ENCODE results near the gene SLIT1. TPM values are rescaled to one million over a fixed set of nuclear protein-coding genes. Genes with fewer than 3 reads are reported as not detected.

Gene SLIT1
- total RNA-seq, 2 donors from 2014 or later, result 0.14 to 0.35 TPM

DNA sequence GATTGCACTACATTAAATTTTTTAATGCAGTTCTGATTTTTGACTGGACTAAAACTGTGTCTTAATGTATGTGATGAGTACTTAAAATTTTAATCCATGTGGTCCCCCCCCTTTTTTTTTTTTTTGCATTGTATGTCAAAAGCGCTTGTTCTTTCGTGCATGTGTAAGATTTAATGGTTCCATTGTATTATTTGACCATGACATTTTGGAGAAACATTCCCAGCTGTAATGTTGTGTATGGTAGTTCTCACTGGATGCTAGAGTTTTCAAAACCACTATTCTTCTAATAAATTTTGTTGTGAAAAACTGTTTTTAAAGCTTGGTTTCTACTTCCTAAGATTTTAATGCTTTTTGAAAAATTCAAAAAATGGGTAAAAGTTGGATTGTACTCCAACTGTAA, 221.6 kb downstream of the SLIT1 start:
- Histone ChIP-seq H3K27ac (no peak overlapping the region), H3K4me3 (no peak overlapping the region), H3K36me3 (no peaks in the 10 kb centered on the region), H3K9me3 (no peaks in the 10 kb centered on the region), H3K4me1 (ENCODE audit: control insufficient read depth in 1 of 2, low read depth in 2 of 2) (peaks cover 4 to 10% of the 10 kb centered on the region in 2 donors), H3K27me3 (replicated peaks; ENCODE audit: insufficient read depth) (no peaks in the 10 kb centered on the region)
- TF ChIP-seq CTCF (IDR thresholded peaks at IDR 0.05), result no peak
- ATAC-seq (ENCODE audit: insufficient number of reproducible peaks, low FRiP score, low read depth) (no peak), DNase-seq (ENCODE audit: low spot score) (no peak)

DNA sequence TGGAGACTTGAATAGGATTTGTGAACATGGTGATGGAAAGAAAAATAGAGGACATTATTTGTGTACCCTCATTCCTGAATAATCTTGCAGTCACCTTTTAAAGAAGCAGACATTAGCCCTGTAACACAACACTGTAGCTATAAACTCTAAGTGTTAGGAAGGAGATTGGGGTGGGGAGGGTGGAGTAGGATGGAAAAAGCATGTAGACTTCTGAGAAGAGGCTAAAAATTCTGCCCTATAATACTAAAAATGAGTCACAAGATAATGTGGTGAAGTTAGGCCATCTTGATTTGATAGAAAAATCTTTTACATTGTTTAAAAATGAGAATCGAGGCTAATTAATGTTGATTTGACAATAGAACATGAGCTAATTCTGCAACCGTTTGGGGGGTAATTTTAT, 224.9 kb downstream of the SLIT1 start:
- ATAC-seq (ENCODE audit: insufficient number of reproducible peaks, low FRiP score, low read depth), result no peak
- no peak for TF ChIP-seq CTCF (IDR thresholded peaks at IDR 0.05)

GRCh38 chr10:96959733-96960132, 226.0 kb downstream of the SLIT1 start:
- Histone ChIP-seq H3K4me3 (no peak overlapping the region), H3K27me3 (replicated peaks; ENCODE audit: insufficient read depth) (no peaks in the 10 kb centered on the region), H3K27ac (no peak overlapping the region), H3K36me3 (no peaks in the 10 kb centered on the region), H3K9me3 (no peaks in the 10 kb centered on the region), H3K4me1 (ENCODE audit: control insufficient read depth in 1 of 2, low read depth in 2 of 2) (peaks cover 4 to 10% of the 10 kb centered on the region in 2 donors)
- DNase-seq (ENCODE audit: low spot score), result no peak
- no peak for TF ChIP-seq CTCF (IDR thresholded peaks at IDR 0.05)
- ATAC-seq (ENCODE audit: insufficient number of reproducible peaks, low FRiP score, low read depth), result no peak

More for the DNA sequence above, 224.9 kb downstream of the SLIT1 start:
- Histone ChIP-seq H3K4me3 (no peak overlapping the region), H3K9me3 (no peaks in the 10 kb centered on the region), H3K4me1 (ENCODE audit: control insufficient read depth in 1 of 2, low read depth in 2 of 2) (peaks cover 4 to 10% of the 10 kb centered on the region in 2 donors), H3K36me3 (no peaks in the 10 kb centered on the region), H3K27ac (no peak overlapping the region), H3K27me3 (replicated peaks; ENCODE audit: insufficient read depth) (no peaks in the 10 kb centered on the region)
- no peak for DNase-seq (ENCODE audit: low spot score)

GRCh38 chr10:96958071-96958470, 227.7 kb downstream of the SLIT1 start:
- no peaks in the 10 kb centered on the region for H3K36me3 ChIP-seq
- ATAC-seq (ENCODE audit: insufficient number of reproducible peaks, low FRiP score, low read depth), result no peak
- H3K9me3 ChIP-seq, result no peaks in the 10 kb centered on the region
- no peak overlapping the region for H3K27ac ChIP-seq
- no peak for DNase-seq (ENCODE audit: low spot score)
- no peak for TF ChIP-seq CTCF (IDR thresholded peaks at IDR 0.05)
- H3K4me1 ChIP-seq (ENCODE audit: control insufficient read depth in 1 of 2, low read depth in 2 of 2), result peaks cover 4 to 10% of the 10 kb centered on the region in 2 donors
- H3K27me3 ChIP-seq (replicated peaks; ENCODE audit: insufficient read depth), result no peaks in the 10 kb centered on the region
- no peak overlapping the region for H3K4me3 ChIP-seq

- Histone ChIP-seq H3K27ac (no peak overlapping the region), H3K36me3 (no peaks in the 10 kb centered on the region), H3K27me3 (replicated peaks; ENCODE audit: insufficient read depth) (no peaks in the 10 kb centered on the region), H3K9me3 (no peaks in the 10 kb centered on the region), H3K4me3 (no peak overlapping the region), H3K4me1 (ENCODE audit: control insufficient read depth in 1 of 2, low read depth in 2 of 2) (peaks cover 4 to 10% of the 10 kb centered on the region in 2 donors)
- no peak for TF ChIP-seq CTCF (IDR thresholded peaks at IDR 0.05)
- ATAC-seq (ENCODE audit: insufficient number of reproducible peaks, low FRiP score, low read depth) (no peak), DNase-seq (ENCODE audit: low spot score) (no peak)
Observed at GRCh38 chr10:96955794-96956193, 230.0 kb downstream of the SLIT1 start.
